GM10248 (cell line): Measurements from ENCODE around the gene APMAP.
"Not testable (repeated sequence)": the region's sequence is repeated elsewhere in the genome, so short reads cannot be mapped to it uniquely, and the experiment has no call there.

Experiments
- CTCF ChIA-PET: fragments of 300-600 bp; sonication (Branson Sonifier 250); formaldehyde crosslinking; extraction: SDS; loops from one replicate; lab custom pipeline; 2021; ENCODE audit warnings: antibody characterized with exemption; lab: Yijun Ruan, JAX
- POLR2A ChIA-PET: fragments of 350-650 bp; sonication (Branson Sonifier 250); formaldehyde crosslinking; extraction: SDS; loops from one replicate; lab custom pipeline; 2020; ENCODE audit warnings: antibody characterized with exemption; lab: Yijun Ruan, JAX
- DNase-seq: peaks from one replicate; pipeline ENCODE4 v3.0.0; 2012; ENCODE audit errors: extremely low spot score
- CTCF ChIP-seq: IDR thresholded peaks from 2 replicates; pipeline ENCODE4 v1.5.1; 2012; ENCODE audit warnings: mild to moderate bottlenecking, low read depth; ENCODE audit errors: extremely low read depth, missing control alignments, control extremely low read depth

APMAP gene

GRCh38 chr20:24948939-24949679 is 43.4 kb downstream of the APMAP start, which contains the start of gene CST7:
TSS of gene CST7 (plus strand) at chr20:24949269. CDS start at chr20:24949506, 237 bp downstream.
- no peak for TF ChIP-seq CTCF
- CTCF ChIA-PET: interaction anchor here (1.3 to 2.6 kb wide), 3 partner anchors 12 to 18 kb away, joined by 3 to 5 read pairs (median 3); no protein-coding TSS in a partner anchor
- peak; percentile 59 for DNase-seq
- POLR2A ChIA-PET: no interaction called here

- DNase-seq, POLR2A ChIA-PET: not testable (repeated sequence)
- CTCF ChIA-PET: interaction anchor here (1.6 to 2.6 kb wide), 2 partner anchors 13 to 17 kb away, joined by 3 to 5 read pairs; no protein-coding TSS in a partner anchor
Observed at GRCh38 chr20:24948396-24948938, 44.1 kb downstream of the APMAP start.

- CTCF ChIA-PET: interaction anchor here (1.6 kb wide), 1 partner anchor 16 kb away, joined by 5 read pairs; no protein-coding TSS in a partner anchor
- POLR2A ChIA-PET, DNase-seq: not testable (repeated sequence)
Observed at GRCh38 chr20:24946376-24946775, 46.2 kb downstream of the APMAP start.

- TF ChIP-seq CTCF: no peak
- POLR2A ChIA-PET: no interaction called here
- DNase-seq: no peak
- CTCF ChIA-PET: interaction anchor here (2.1 kb wide), 1 partner anchor 13 kb away, joined by 6 read pairs; no protein-coding TSS in a partner anchor
Observed at GRCh38 chr20:24943731-24944130, 48.8 kb downstream of the APMAP start.

GRCh38 chr20:24943196-24943595 is 49.4 kb downstream of the APMAP start:
- TF ChIP-seq CTCF: no peak
- ChIA-PET CTCF (interaction anchor here (2.1 kb wide), 1 partner anchor 12 kb away, joined by 6 read pairs; no protein-coding TSS in a partner anchor), POLR2A (no interaction called here)
- DNase-seq: no peak

- ChIA-PET POLR2A (no interaction called here), CTCF (interaction anchor here (2.1 kb wide), 1 partner anchor 12 kb away, joined by 6 read pairs; no protein-coding TSS in a partner anchor)
- TF ChIP-seq CTCF: no peak
- DNase-seq: no peak
Observed at GRCh38 chr20:24942679-24943078, 49.9 kb downstream of the APMAP start.

GRCh38 chr20:24939036-24939435 is 53.5 kb downstream of the APMAP start:
- DNase-seq: no peak
- ChIA-PET POLR2A (no interaction called here), CTCF (no interaction called here)
- no peak for TF ChIP-seq CTCF
